Eye (tissue), 1 donor: ENCODE results near the gene RBM14.
"Not testable (repeated sequence)": the region's sequence is repeated elsewhere in the genome, so short reads cannot be mapped to it uniquely, and the experiment has no call there.

Experiments used
- DNase-seq: peaks from one replicate; pipeline ENCODE4 v3.0.0-alpha.2; 2015

RBM14 gene

GRCh38 chr11:66616379-66617154 lies at the start of gene RBM14:
RBM14 (plus strand) TSS chr11:66616630; CDS start chr11:66616721, 91 bp downstream.
- peak; percentile 99 for DNase-seq

- no peak for DNase-seq
Observed at GRCh38 chr11:66567787-66568123, 48.7 kb upstream of the RBM14 start.

- peak; percentile 94 for DNase-seq
Observed at GRCh38 chr11:66568124-66568916, 48.1 kb upstream of the RBM14 start, which contains the start of gene CTSF. CTSF (minus strand) TSS chr11:66568606; CDS start chr11:66568486, 120 bp downstream.

GRCh38 chr11:66569076-66569475 lies 47.4 kb upstream of the RBM14 start:
- no peak for DNase-seq

GRCh38 chr11:66570079-66570849 lies 46.2 kb upstream of the RBM14 start:
- DNase-seq = peak; percentile 30

GRCh38 chr11:66570850-66571180 lies 45.6 kb upstream of the RBM14 start:
- no peak for DNase-seq

GRCh38 chr11:66579017-66579606 lies 37.3 kb upstream of the RBM14 start:
- DNase-seq = peak; percentile 91

GRCh38 chr11:66580803-66581202 lies 35.6 kb upstream of the RBM14 start:
- no peak for DNase-seq

GRCh38 chr11:66581261-66581660 lies 35.2 kb upstream of the RBM14 start:
- no peak for DNase-seq

- DNase-seq = not testable (repeated sequence)
Observed at GRCh38 chr11:66582565-66583147, 33.8 kb upstream of the RBM14 start.

- not testable (repeated sequence) for DNase-seq
Observed at GRCh38 chr11:66585447-66585846, 31.0 kb upstream of the RBM14 start.

GRCh38 chr11:66586136-66586535 lies 30.3 kb upstream of the RBM14 start:
- no peak for DNase-seq

GRCh38 chr11:66589315-66589714 lies 27.1 kb upstream of the RBM14 start:
- DNase-seq = not testable (repeated sequence)

- no peak for DNase-seq
Observed at GRCh38 chr11:66589996-66590675, 26.3 kb upstream of the RBM14 start.

- DNase-seq = no peak
Observed at GRCh38 chr11:66591175-66591574, 25.3 kb upstream of the RBM14 start.

- peak; percentile 97 for DNase-seq
Observed at GRCh38 chr11:66592457-66593302, 23.8 kb upstream of the RBM14 start, which contains the start of the genes CCDC87 and CCS. CCDC87 (minus strand) TSS chr11:66593063; CDS start chr11:66593015, 48 bp downstream. CCS (plus strand) TSS chr11:66593185; CDS start chr11:66593262, 77 bp downstream.

- no peak for DNase-seq
Observed at GRCh38 chr11:66593303-66593635, 23.2 kb upstream of the RBM14 start.

- no peak for DNase-seq
Observed at GRCh38 chr11:66593650-66594049, 22.8 kb upstream of the RBM14 start.

- no peak for DNase-seq
Observed at GRCh38 chr11:66595245-66595904, 21.1 kb upstream of the RBM14 start.

GRCh38 chr11:66598993-66599392 lies 17.4 kb upstream of the RBM14 start:
- no peak for DNase-seq
